Measurements from ENCODE around the gene HOXB9. TPM values are rescaled to one million over a fixed set of nuclear protein-coding genes. Genes with fewer than 3 reads are reported as not detected.

Gene HOXB9
- total RNA-seq (2022; extraction: Qiagen RNA extraction): 6.6 to 7.3 TPM (median 6.9 TPM) in 5 replicates

GRCh38 chr17:48626245-48627117 is at the start of gene HOXB9:
HOXB9 (minus strand) TSS chr17:48626358; CDS start chr17:48626269, 89 bp downstream.

GRCh38 chr17:48615047-48615962 is 10.9 kb downstream of the HOXB9 start, which contains the start of gene HOXB8:
HOXB8 (minus strand) TSS chr17:48615292; CDS start chr17:48614704, 588 bp downstream.

GRCh38 chr17:48610282-48611211 is 15.6 kb downstream of the HOXB9 start, which contains the start of gene HOXB7:
HOXB7 (minus strand) TSS chr17:48611017; CDS start chr17:48610918, 99 bp downstream.

GRCh38 chr17:48604770-48605329 is 21.3 kb downstream of the HOXB9 start, which contains the start of gene HOXB6:
HOXB6 (minus strand) TSS chr17:48604986; CDS start chr17:48598150, 6,836 bp downstream.

GRCh38 chr17:48593126-48593829 is 32.9 kb downstream of the HOXB9 start, which contains the start of gene HOXB5:
HOXB5 (minus strand) TSS chr17:48593779; CDS start chr17:48593682, 97 bp downstream.

GRCh38 chr17:48589831-48590606 is 36.1 kb downstream of the HOXB9 start, which contains the start of gene HOXB3:
HOXB3 (minus strand) TSS chr17:48590241; CDS start chr17:48552474, 37,767 bp downstream.

GRCh38 chr17:48577946-48578615 is 48.1 kb downstream of the HOXB9 start, which contains the start of gene HOXB4:
HOXB4 (minus strand) TSS chr17:48578350; CDS start chr17:48578319, 31 bp downstream.

Other genes with a start within 250 kb of the HOXB9 start
- gene SKAP1, start 196.1 kb downstream of the HOXB9 start, total RNA-seq (2022; extraction: Qiagen RNA extraction): 0.17 TPM in 1 of 5 replicates, not detected in the others
- gene HOXB1, start 95.3 kb downstream of the HOXB9 start, total RNA-seq (2022; extraction: Qiagen RNA extraction): not detected in 5 replicates
- 0.30 to 0.72 TPM (median 0.61 TPM) in 5 replicates for gene HOXB2, start 81.2 kb downstream of the HOXB9 start, total RNA-seq (2022; extraction: Qiagen RNA extraction)
- 0.09 to 0.16 TPM (median 0.13 TPM) in 5 replicates for gene HOXB4, start 48.0 kb downstream of the HOXB9 start, total RNA-seq (2022; extraction: Qiagen RNA extraction)
- 3.1 to 5.3 TPM (median 5.0 TPM) in 5 replicates for gene HOXB3, start 36.1 kb downstream of the HOXB9 start, total RNA-seq (2022; extraction: Qiagen RNA extraction)
- 1.5 to 2.3 TPM (median 1.9 TPM) in 5 replicates for gene HOXB5, start 32.6 kb downstream of the HOXB9 start, total RNA-seq (2022; extraction: Qiagen RNA extraction)
- 3.1 to 5.7 TPM (median 4.1 TPM) in 5 replicates for gene HOXB6, start 21.4 kb downstream of the HOXB9 start, total RNA-seq (2022; extraction: Qiagen RNA extraction)
- gene HOXB7, start 15.3 kb downstream of the HOXB9 start, total RNA-seq (2022; extraction: Qiagen RNA extraction): 28.6 to 32.1 TPM (median 31.4 TPM) in 5 replicates
- gene HOXB8, start 11.1 kb downstream of the HOXB9 start, total RNA-seq (2022; extraction: Qiagen RNA extraction): 5.8 to 7.1 TPM (median 6.7 TPM) in 5 replicates
- gene PRAC1, start 96.2 kb upstream of the HOXB9 start, total RNA-seq (2022; extraction: Qiagen RNA extraction): not detected in 5 replicates
- gene PRAC2, start 96.8 kb upstream of the HOXB9 start, total RNA-seq (2022; extraction: Qiagen RNA extraction): not detected in 5 replicates
- 1.7 to 2.2 TPM (median 2.1 TPM) in 5 replicates for gene HOXB13, start 102.4 kb upstream of the HOXB9 start, total RNA-seq (2022; extraction: Qiagen RNA extraction)
- 0.54 to 0.99 TPM (median 0.56 TPM) in 5 replicates for gene TTLL6, start 190.9 kb upstream of the HOXB9 start, total RNA-seq (2022; extraction: Qiagen RNA extraction)
- 69.9 to 109 TPM (median 81.0 TPM) in 5 replicates for gene CALCOCO2, start 204.7 kb upstream of the HOXB9 start, total RNA-seq (2022; extraction: Qiagen RNA extraction)

Data from A549 treated with Hydrocortisone at 1 μM for 4 hours (cell line).